ENCODE data around the gene SRGAP1. TPM values are rescaled to one million over a fixed set of nuclear protein-coding genes. Genes with fewer than 3 reads are reported as not detected.

The SRGAP1 gene
- total and polyA plus RNA-seq, 4 donors = 1.8 to 12.4 (median 6.2) TPM

GRCh38 chr12:64181430-64182291, 337.2 kb downstream of the SRGAP1 start:
- no peak overlapping the region for H3K9ac ChIP-seq (ENCODE audit: insufficient read depth in 1 of 2, low read length in 2 of 2)
- H3K27ac ChIP-seq (ENCODE audit: low read depth in 1 of 2, low read length in 1 of 2) = peak overlapping the region; percentile 73 to 79
- TF ChIP-seq, protein P1, sequence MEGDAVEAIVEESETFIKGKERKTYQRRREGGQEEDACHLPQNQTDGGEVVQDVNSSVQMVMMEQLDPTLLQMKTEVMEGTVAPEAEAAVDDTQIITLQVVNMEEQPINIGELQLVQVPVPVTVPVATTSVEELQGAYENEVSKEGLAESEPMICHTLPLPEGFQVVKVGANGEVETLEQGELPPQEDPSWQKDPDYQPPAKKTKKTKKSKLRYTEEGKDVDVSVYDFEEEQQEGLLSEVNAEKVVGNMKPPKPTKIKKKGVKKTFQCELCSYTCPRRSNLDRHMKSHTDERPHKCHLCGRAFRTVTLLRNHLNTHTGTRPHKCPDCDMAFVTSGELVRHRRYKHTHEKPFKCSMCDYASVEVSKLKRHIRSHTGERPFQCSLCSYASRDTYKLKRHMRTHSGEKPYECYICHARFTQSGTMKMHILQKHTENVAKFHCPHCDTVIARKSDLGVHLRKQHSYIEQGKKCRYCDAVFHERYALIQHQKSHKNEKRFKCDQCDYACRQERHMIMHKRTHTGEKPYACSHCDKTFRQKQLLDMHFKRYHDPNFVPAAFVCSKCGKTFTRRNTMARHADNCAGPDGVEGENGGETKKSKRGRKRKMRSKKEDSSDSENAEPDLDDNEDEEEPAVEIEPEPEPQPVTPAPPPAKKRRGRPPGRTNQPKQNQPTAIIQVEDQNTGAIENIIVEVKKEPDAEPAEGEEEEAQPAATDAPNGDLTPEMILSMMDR (IDR thresholded peaks at IDR 0.05; ENCODE audit: control extremely low read depth, extremely low read depth) = peak; percentile 39
- DNase-seq = peak; percentile 64 to 94 (median 89)
- H3K4me1 ChIP-seq (ENCODE audit: control insufficient read depth in 5 of 5, insufficient read depth in 5 of 5, low read length in 5 of 5) = peaks cover 1 to 23% (median 12%) of the 10 kb centered on the region in 5 donors
- H3K4me3 ChIP-seq = no peak overlapping the region
- ATAC-seq (ENCODE audit: insufficient read depth, low FRiP score) = peak; percentile 84
- no peaks in the 10 kb centered on the region for H3K27me3 ChIP-seq (ENCODE audit: control insufficient read depth in 3 of 3, insufficient read depth in 3 of 3, low read length in 2 of 3)
- no peaks in the 10 kb centered on the region for H3K9me3 ChIP-seq (ENCODE audit: control insufficient read depth in 4 of 4, insufficient read depth in 3 of 4, low read length in 3 of 4)
- H3K36me3 ChIP-seq (ENCODE audit: control insufficient read depth in 4 of 4, insufficient read depth in 4 of 4, low read length in 4 of 4) = no peaks in the 10 kb centered on the region
- 40 to 48% methylated on average over 3 of the region's 3 CpGs for WGBS, 2 donors

DNA sequence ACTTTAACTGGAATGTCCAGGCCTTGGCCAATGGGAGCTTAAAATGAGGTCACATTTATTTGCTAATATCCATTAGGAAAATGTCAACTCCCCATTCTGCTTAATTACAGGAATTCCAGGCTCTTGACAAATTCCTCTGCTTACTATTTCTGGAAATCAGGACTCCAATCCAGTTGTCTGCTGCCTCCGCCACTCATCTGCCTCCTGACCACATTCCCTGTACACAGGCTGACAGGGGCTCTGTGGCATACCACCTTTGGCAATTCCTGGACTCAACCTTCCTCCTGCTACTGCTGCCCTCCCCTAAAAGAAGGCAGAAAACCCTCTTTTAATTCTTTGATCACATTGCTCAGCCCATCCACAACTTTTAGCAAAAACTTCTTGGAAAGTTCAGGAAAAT, 339.7 kb downstream of the SRGAP1 start:
- H3K4me1 ChIP-seq (ENCODE audit: control insufficient read depth in 5 of 5, insufficient read depth in 5 of 5, low read length in 5 of 5) = peaks cover 0 to 17% (median 12%) of the 10 kb centered on the region in 5 donors
- 92 to 94% methylated on average over 1 of the region's 1 CpG for WGBS, 2 donors
- no peaks in the 10 kb centered on the region for H3K9me3 ChIP-seq (ENCODE audit: control insufficient read depth in 4 of 4, insufficient read depth in 3 of 4, low read length in 3 of 4)
- H3K27ac ChIP-seq (ENCODE audit: low read depth in 1 of 2, low read length in 1 of 2) = no peak overlapping the region
- no peaks in the 10 kb centered on the region for H3K36me3 ChIP-seq (ENCODE audit: control insufficient read depth in 4 of 4, insufficient read depth in 4 of 4, low read length in 4 of 4)
- ATAC-seq (ENCODE audit: insufficient read depth, low FRiP score) = no peak
- DNase-seq = no peak
- TF ChIP-seq, protein P1 (IDR thresholded peaks at IDR 0.05; ENCODE audit: control extremely low read depth, extremely low read depth) = no peak
- H3K27me3 ChIP-seq (ENCODE audit: control insufficient read depth in 3 of 3, insufficient read depth in 3 of 3, low read length in 2 of 3) = no peaks in the 10 kb centered on the region
- H3K4me3 ChIP-seq = no peak overlapping the region
- H3K9ac ChIP-seq (ENCODE audit: insufficient read depth in 1 of 2, low read length in 2 of 2) = no peak overlapping the region

DNA sequence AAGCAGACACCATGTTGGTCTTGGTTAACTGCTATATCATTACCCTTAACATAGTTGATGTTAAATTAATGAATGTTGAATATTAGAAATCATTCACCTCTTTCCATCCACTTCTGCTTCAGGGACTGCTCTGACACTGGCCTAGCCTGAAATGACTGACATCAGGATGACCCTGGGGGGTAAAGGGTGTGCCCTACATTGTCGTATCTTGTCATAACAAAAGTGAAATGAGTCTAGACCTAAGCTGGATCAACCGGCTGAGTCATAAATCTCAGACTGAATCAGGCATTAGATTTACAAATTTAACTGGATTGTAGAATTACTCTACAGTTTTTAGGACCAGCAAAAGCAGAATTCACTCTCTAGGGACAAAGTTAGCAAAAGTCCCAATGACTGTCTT, 342.3 kb downstream of the SRGAP1 start:
- TF ChIP-seq, protein P1 (IDR thresholded peaks at IDR 0.05; ENCODE audit: control extremely low read depth, extremely low read depth) = no peak
- Histone ChIP-seq H3K27ac (ENCODE audit: low read depth in 1 of 2, low read length in 1 of 2) (no peak overlapping the region), H3K4me3 (no peak overlapping the region), H3K9ac (ENCODE audit: insufficient read depth in 1 of 2, low read length in 2 of 2) (no peak overlapping the region), H3K27me3 (ENCODE audit: control insufficient read depth in 3 of 3, insufficient read depth in 3 of 3, low read length in 2 of 3) (no peaks in the 10 kb centered on the region), H3K36me3 (ENCODE audit: control insufficient read depth in 4 of 4, insufficient read depth in 4 of 4, low read length in 4 of 4) (no peaks in the 10 kb centered on the region), H3K9me3 (ENCODE audit: control insufficient read depth in 4 of 4, insufficient read depth in 3 of 4, low read length in 3 of 4) (no peaks in the 10 kb centered on the region), H3K4me1 (ENCODE audit: control insufficient read depth in 5 of 5, insufficient read depth in 5 of 5, low read length in 5 of 5) (peaks cover 0 to 7% (median 0%) of the 10 kb centered on the region in 5 donors)
- ATAC-seq (ENCODE audit: insufficient read depth, low FRiP score) = no peak
- no peak for DNase-seq
- WGBS, 2 donors = 65 to 71% methylated on average over 2 of the region's 2 CpGs

Data from lung (tissue), 12 donors.